Right lung (tissue), 5 donors: ENCODE data around the gene ANAPC2. TPM values are rescaled to one million over a fixed set of nuclear protein-coding genes. Genes with fewer than 3 reads are reported as not detected.

Experiments used
- DNase-seq, 2 donors: peaks; one replicate each; pipeline ENCODE4 v3.0.0-alpha.2; 2013
- polyA plus RNA-seq, 5 donors: library from polyadenylated mRNA; unstranded; fragments of 120-200 nt; gene quantifications; one replicate each; pipeline versions ENCODE4 v1.2.1 to v1.2.3, GENCODE V29; 2013; ENCODE audit warnings: inconsistent platforms in 1 of 5, low replicate concordance in 1 of 5; ENCODE audit not compliant: insufficient read length in 5 of 5, insufficient read depth in 1 of 5

ANAPC2 gene
- polyA plus RNA-seq, 5 donors, result 34.4 to 53.0 (median 44.4) TPM

DNA sequence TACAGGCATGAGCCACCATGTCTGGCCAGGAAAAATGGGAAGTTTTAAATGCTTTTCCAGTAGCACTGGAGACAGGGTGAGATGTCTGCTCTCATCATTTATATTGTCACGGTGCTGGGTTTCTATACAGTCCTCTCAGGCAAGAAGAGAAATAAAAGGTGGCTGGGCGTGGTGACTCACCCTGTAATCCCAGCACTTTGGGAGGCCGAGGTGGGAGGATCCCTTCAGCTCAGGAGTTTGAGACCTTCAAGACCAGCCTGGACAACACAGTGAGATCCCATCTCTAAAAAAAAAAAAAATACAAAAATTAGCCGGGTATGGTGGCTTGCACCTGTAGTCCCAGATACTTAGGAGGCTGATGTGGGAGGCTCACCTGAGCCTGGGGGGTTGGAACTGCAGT, 54.2 kb downstream of the ANAPC2 start:
- no peak for DNase-seq

DNA sequence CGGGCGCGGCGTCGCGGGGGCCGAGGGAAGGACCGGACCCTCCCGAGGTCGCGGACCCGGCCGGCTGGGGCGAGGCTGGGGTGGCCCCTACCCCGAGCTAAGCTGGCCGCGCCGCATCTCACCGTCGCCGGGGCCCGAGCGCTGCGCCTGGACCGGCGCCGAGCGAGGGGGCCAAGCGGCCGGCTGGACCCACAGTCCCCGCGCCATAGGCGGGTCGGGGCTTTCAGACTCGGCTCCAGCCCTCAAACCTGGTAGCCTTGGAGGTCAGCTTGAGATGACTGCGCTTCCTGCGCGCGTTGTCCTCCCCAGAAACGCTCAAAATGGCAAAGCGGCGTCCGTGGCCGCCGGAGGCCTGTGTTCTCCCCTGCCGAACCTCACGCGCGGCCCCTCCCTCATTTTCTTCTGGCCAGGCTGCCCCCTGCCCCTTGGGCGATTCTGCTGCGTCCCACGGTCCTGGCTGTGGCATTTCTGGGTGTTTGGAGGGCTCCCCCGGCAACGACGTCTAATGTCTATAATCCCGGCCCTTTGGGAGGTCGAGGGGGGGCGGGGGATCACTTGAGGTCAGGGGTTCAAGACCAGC, 58.1 kb downstream of the ANAPC2 start:
- DNase-seq, result no peak

DNA sequence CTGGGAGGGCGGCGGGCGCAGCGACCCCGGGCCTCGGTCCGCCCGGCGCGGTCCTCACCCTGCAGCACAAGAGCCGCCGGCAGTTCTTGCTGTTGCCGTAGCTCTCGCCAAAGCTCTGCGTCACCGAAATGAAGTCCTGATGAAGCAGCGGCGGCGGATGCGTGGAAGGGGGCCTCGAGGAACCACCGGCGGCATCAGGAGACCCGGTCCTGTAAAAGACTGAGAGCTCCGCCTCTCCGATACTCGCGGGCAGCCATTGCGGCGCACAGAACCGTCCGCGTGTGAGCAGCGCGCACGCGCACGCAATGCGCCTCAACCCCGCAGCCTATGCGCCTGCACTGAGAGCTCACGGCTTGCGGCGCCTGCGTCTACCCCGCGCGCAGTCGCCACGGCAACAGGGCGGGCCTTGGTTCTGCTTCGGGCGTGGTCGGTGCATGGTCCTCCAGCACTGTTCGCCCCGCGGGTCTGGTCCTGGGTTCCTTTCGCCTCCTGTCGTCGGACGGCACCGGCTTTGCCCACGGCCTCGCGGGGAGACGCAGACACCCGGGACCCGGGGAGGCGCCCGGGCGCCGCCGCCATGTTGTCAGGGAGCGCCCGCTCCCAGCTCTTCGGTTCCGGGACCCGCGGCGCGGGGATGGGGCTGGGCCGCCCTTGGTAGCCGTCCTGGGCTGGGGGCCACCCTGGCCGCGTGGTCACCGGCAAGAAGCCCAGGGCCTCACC, 58.7 kb downstream of the ANAPC2 start:
- peak; percentile 78 to 84 for DNase-seq

DNA sequence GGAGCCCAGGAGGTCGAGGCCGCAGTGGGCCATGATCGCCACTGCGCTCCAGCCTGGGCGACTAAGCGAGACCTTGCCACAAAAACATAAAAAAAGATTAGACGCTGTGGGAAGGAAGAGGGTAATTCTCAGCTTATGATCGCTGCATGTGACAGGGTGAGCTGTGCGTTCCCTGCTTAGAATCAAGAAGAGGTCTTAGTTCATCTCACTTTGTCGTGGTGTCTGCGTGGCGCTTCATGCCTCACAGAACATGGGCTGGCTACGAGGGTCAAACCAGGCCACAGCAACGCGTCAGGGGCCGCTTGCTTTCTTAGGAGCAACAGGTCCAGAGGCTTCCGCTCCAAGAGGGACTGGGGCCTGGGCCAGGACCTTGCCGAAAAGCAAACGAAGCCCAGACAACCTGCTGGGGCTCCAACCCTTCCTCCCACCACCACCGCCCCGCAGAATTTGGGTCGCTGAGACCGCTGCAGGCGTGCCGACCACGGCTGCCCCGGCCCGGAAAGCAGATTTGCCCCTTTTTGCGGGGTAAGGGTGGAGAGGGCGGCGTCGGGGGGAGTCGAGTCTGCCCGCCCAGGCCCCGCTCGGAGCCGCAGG, 59.4 kb downstream of the ANAPC2 start:
- DNase-seq, result no peak

DNA sequence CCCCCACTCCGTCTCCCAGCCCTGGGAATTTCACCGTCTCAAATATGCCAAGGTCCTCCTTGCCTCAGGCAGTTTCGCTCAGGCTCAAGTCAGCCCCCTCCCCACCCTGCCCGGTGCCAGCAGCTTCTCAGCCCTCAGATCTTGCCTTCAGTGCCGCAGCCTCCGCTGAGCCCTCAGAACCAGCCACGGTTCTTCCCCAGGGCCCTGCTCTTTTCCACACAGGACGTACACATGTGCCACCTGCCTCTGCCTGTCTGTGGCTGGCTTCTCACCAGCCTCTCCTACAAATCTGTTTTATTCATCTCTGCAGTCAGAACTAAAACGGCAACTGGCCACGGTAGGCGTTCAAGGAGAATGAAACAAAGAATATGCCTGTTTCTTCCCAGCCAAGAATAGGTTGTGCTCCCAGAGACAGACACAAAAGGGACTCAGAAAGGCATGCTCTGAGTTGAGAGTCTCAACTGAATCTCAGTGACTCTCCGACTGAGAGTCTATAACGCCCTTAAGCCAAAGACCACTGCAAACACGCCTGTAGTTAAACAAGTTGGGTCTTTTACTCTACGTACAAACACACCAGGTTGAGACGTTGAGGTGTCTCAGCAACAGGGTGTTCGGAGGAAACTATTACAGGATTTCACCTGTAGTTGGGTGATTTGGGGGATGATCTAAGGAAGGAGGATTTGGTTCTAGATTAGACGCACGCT, 60.0 kb downstream of the ANAPC2 start:
- DNase-seq, result peak in 1 of 2 donors; percentile 17

DNA sequence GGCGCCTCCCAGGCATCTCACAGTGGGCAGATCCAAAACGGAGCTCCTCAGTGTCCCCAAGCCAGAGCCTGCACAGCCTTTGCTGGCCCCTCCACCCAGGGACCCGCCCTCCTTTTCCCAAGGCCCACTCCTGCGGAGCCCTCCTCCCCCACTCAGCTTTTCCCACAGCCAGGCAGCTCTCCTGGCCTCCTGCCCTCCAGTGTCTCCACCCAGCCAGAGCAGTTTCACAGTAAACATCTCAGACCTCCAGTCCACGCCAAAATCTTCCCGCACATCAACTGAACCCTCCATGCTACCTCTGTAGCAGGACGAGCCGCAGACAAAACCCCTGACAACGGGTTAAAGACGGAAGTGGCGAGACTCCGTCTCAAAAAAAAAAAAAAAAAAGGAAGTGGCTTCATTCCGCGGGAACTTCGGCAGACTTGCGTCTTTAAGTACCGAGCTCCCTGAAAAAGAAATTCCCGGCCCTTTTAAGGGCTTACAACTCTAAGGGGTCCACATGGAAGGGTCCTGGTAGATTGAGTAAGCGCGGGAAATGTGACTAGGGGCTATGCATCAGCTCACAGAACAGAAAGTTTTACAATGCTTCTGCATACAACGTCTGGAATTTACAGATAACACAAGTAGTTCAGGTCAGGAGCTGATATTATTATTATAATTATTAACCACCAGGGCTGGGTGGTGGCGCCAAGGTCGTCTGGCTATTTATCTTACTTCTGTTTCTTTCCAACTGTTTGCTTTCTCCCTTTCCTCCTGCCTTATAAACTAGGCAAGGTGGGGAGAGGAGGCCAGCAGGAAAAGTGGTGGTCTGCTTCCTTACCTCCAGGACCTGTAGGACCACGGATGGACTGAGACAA, 60.8 kb downstream of the ANAPC2 start:
- DNase-seq, result peak in 1 of 2 donors; percentile 32

DNA sequence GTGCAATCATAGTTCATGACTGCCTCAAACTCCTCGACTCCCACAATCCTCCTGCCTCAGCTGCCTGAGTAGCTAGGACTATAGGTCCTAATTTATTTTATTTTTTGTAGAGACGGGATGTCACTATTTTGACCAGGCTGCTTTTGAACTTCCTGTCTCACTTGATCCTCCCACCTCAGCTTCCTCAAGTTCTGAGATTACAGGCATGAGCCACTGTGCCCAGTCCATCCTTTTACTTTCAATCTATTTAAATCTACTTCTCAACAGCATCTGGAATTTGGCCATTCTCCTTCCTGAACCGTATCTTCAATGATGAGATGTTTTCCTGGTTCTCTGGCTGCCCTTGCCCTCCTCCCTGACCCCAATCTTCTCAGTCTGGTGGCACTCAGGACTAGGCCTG, 61.6 kb downstream of the ANAPC2 start:
- no peak for DNase-seq

Other genes starting within 250 kb of the ANAPC2 start
- gene FBXW5, start 243.8 kb downstream of the ANAPC2 start, polyA plus RNA-seq, result 10 to 100 TPM; 28.1 to 74.7 (median 42.7) TPM
- gene C8G, start 243.3 kb downstream of the ANAPC2 start, polyA plus RNA-seq, result under 1 TPM in 4 of 5 donors, not detected in 1; 0.33 to 0.78 (median 0.41) TPM
- gene LCN12, start 236.3 kb downstream of the ANAPC2 start, polyA plus RNA-seq, result 10 to 100 TPM in 3 of 5 donors, 1 to 10 TPM in 2; 9.1 to 25.3 (median 21.1) TPM
- 10 to 100 TPM; 21.1 to 66.2 (median 29.6) TPM for gene PTGDS, start 211.1 kb downstream of the ANAPC2 start, polyA plus RNA-seq
- 1 to 10 TPM in 2 of 5 donors, under 1 TPM in 3; 0.59 to 1.9 (median 0.89) TPM for gene LCNL1, start 205.6 kb downstream of the ANAPC2 start, polyA plus RNA-seq
- 10 to 100 TPM; 26.2 to 57.5 (median 36.8) TPM for gene PAXX, start 196.1 kb downstream of the ANAPC2 start, polyA plus RNA-seq
- gene CLIC3, start 192.0 kb downstream of the ANAPC2 start, polyA plus RNA-seq, result 10 to 100 TPM; 25.9 to 74.3 (median 43.8) TPM
- 10 to 100 TPM; 16.0 to 35.7 (median 21.0) TPM for gene ABCA2, start 160.3 kb downstream of the ANAPC2 start, polyA plus RNA-seq
- gene FUT7, start 156.5 kb downstream of the ANAPC2 start, polyA plus RNA-seq, result under 1 TPM in 1 of 5 donors, not detected in 4; 0.08 TPM
- 10 to 100 TPM; 20.6 to 61.5 (median 33.8) TPM for gene NPDC1, start 142.4 kb downstream of the ANAPC2 start, polyA plus RNA-seq
- 1 to 10 TPM; 2.0 to 5.4 (median 3.2) TPM for gene ENTPD2, start 134.5 kb downstream of the ANAPC2 start, polyA plus RNA-seq
- gene SAPCD2, start 118.0 kb downstream of the ANAPC2 start, polyA plus RNA-seq, result 10 to 100 TPM in 3 of 5 donors, 1 to 10 TPM in 2; 8.9 to 13.7 (median 10.3) TPM
- 1 to 10 TPM; 4.6 to 8.4 (median 5.6) TPM for gene UAP1L1, start 111.0 kb downstream of the ANAPC2 start, polyA plus RNA-seq
- gene MAN1B1, start 101.6 kb downstream of the ANAPC2 start, polyA plus RNA-seq, result 10 to 100 TPM; 50.7 to 68.6 (median 60.1) TPM
- 10 to 100 TPM; 27.2 to 50.4 (median 48.6) TPM for gene DPP7, start 73.8 kb downstream of the ANAPC2 start, polyA plus RNA-seq
- gene GRIN1, start 49.4 kb downstream of the ANAPC2 start, polyA plus RNA-seq, result under 1 TPM; 0.12 to 0.51 (median 0.23) TPM
- gene LRRC26, start 18.5 kb downstream of the ANAPC2 start, polyA plus RNA-seq, result under 1 TPM in 4 of 5 donors, not detected in 1; 0.23 to 0.49 (median 0.37) TPM
- gene TMEM210, start 16.5 kb downstream of the ANAPC2 start, polyA plus RNA-seq, result not detected
- 10 to 100 TPM; 34.4 to 69.2 (median 43.9) TPM for gene SSNA1, start 116 bp upstream of the ANAPC2 start, polyA plus RNA-seq
- gene TPRN, start 12.2 kb upstream of the ANAPC2 start, polyA plus RNA-seq, result 10 to 100 TPM in 2 of 5 donors, 1 to 10 TPM in 3; 5.9 to 12.1 (median 7.6) TPM
- gene TMEM203, start 17.1 kb upstream of the ANAPC2 start, polyA plus RNA-seq, result 10 to 100 TPM; 31.5 to 40.1 (median 35.4) TPM
- gene NDOR1, start 17.1 kb upstream of the ANAPC2 start, polyA plus RNA-seq, result 10 to 100 TPM in 2 of 5 donors, 1 to 10 TPM in 3; 6.9 to 16.1 (median 9.8) TPM
- 10 to 100 TPM in 1 of 5 donors, 1 to 10 TPM in 4; 3.2 to 10.8 (median 6.3) TPM for gene RNF208, start 33.7 kb upstream of the ANAPC2 start, polyA plus RNA-seq
- gene CYSRT1, start 36.6 kb upstream of the ANAPC2 start, polyA plus RNA-seq, result 1 to 10 TPM in 4 of 5 donors, under 1 TPM in 1; 0.96 to 3.0 (median 2.0) TPM
- 1 to 10 TPM; 1.5 to 3.8 (median 3.5) TPM for gene RNF224, start 38.9 kb upstream of the ANAPC2 start, polyA plus RNA-seq
- 1 to 10 TPM in 4 of 5 donors, under 1 TPM in 1; 0.84 to 2.5 (median 1.9) TPM for gene SLC34A3, start 42.3 kb upstream of the ANAPC2 start, polyA plus RNA-seq
- 100 to 1,000 TPM; 211 to 322 (median 258) TPM for gene TUBB4B, start 52.7 kb upstream of the ANAPC2 start, polyA plus RNA-seq
- 1 to 10 TPM in 2 of 5 donors, under 1 TPM in 3; 0.26 to 1.5 (median 0.98) TPM for gene STPG3, start 62.7 kb upstream of the ANAPC2 start, polyA plus RNA-seq
- 10 to 100 TPM; 43.3 to 73.2 (median 55.3) TPM for gene NELFB, start 66.8 kb upstream of the ANAPC2 start, polyA plus RNA-seq
- 10 to 100 TPM in 3 of 5 donors, 1 to 10 TPM in 2; 6.6 to 17.8 (median 10.3) TPM for gene TOR4A, start 89.2 kb upstream of the ANAPC2 start, polyA plus RNA-seq
- gene NRARP, start 113.7 kb upstream of the ANAPC2 start, polyA plus RNA-seq, result 10 to 100 TPM in 1 of 5 donors, 1 to 10 TPM in 4; 7.5 to 14.7 (median 9.0) TPM
- 10 to 100 TPM; 10.9 to 22.0 (median 15.0) TPM for gene EXD3, start 234.6 kb upstream of the ANAPC2 start, polyA plus RNA-seq
- 1 to 10 TPM; 3.9 to 8.4 (median 6.9) TPM for gene NOXA1, start 234.8 kb upstream of the ANAPC2 start, polyA plus RNA-seq